HepG2 (cell line): ENCODE measurements around the gene MGARP. TPM values are rescaled to one million over a fixed set of nuclear protein-coding genes. Genes with fewer than 3 reads are reported as not detected.
A peak's percentile ranks its signal among the peaks of the same experiment; 100 is the strongest.

Source experiments
- AHR ChIP-seq: IDR thresholded peaks from 2 replicates; pipeline ENCODE4 v1.6.1; 2018; ENCODE audit warnings: missing genetic modification reagents, missing compliant biosample characterization
- ARNT ChIP-seq: fragments of 450-650 bp; IDR thresholded peaks from 2 replicates; pipeline ENCODE4 v1.6.1; 2017
- HIC2 ChIP-seq: sonication (generic); formaldehyde crosslinking; IDR thresholded peaks from 2 replicates; pipeline ENCODE4 v1.9.0; 2022; ENCODE audit warnings: low read depth, missing genetic modification reagents
- KLF13 ChIP-seq: sonication (generic); formaldehyde crosslinking; IDR thresholded peaks from 2 replicates; pipeline ENCODE4 v1.4.0; 2020; ENCODE audit warnings: mild to moderate bottlenecking, missing genetic modification reagents
- KMT2A ChIP-seq: sonication (generic); formaldehyde crosslinking; IDR thresholded peaks from 2 replicates; pipeline ENCODE4 v1.4.0; 2020; ENCODE audit warnings: missing genetic modification reagents
- MIER3 ChIP-seq: IDR thresholded peaks from 2 replicates; pipeline ENCODE4 v1.6.1; 2016; ENCODE audit warnings: missing compliant biosample characterization, borderline replicate concordance
- NFATC3 ChIP-seq: sonication (generic); formaldehyde crosslinking; IDR thresholded peaks from 2 replicates; pipeline ENCODE4 v1.5.1; 2020; ENCODE audit warnings: mild to moderate bottlenecking, missing genetic modification reagents
- PLRG1 ChIP-seq: fragments of 450-650 bp; conservative IDR thresholded peaks from 2 replicates; pipeline ENCODE4 v1.6.1; 2016
- PRPF4 ChIP-seq: fragments of 200-400 bp; formaldehyde crosslinking; IDR thresholded peaks from 2 replicates; pipeline ENCODE4 v1.6.1; 2016; ENCODE audit warnings: low read length, low read depth; ENCODE audit not compliant: poor library complexity, severe bottlenecking
- SCMH1 ChIP-seq: sonication (generic); formaldehyde crosslinking; IDR thresholded peaks from 2 replicates; pipeline ENCODE4 v1.9.0; 2021; ENCODE audit warnings: missing genetic modification reagents, mild to moderate bottlenecking, borderline replicate concordance
- SMAD9 ChIP-seq: sonication (generic); formaldehyde crosslinking; IDR thresholded peaks from 2 replicates; pipeline ENCODE4 v1.5.1; 2020; ENCODE audit warnings: mild to moderate bottlenecking, missing genetic modification reagents
- TCF12 ChIP-seq, 2 experiments: fragments of 450-650 bp in 1 of 2; sonication (generic) in 1 of 2; formaldehyde crosslinking in 1 of 2; IDR thresholded peaks; 2 replicates each; pipeline versions ENCODE4 v1.6.1 to v1.8.0; 2017 to 2022; ENCODE audit warnings: antibody characterized with exemption in 1 of 2, mild to moderate bottlenecking in 1 of 2, missing genetic modification reagents in 1 of 2, moderate library complexity in 1 of 2
- ZBTB46 ChIP-seq: sonication (generic); formaldehyde crosslinking; IDR thresholded peaks from 2 replicates; pipeline ENCODE4 v1.4.0; 2020; ENCODE audit warnings: mild to moderate bottlenecking, missing genetic modification reagents, borderline replicate concordance
- ZFP36 ChIP-seq: fragments of 150-350 bp; IDR thresholded peaks from 2 replicates; pipeline ENCODE4 v1.6.1; 2018; ENCODE audit warnings: borderline replicate concordance, low read length, low read depth; ENCODE audit not compliant: partially characterized antibody
- ZFP41 ChIP-seq: sonication (generic); formaldehyde crosslinking; IDR thresholded peaks from 2 replicates; pipeline ENCODE4 v1.4.0; 2020; ENCODE audit warnings: mild to moderate bottlenecking, missing genetic modification reagents, borderline replicate concordance
- ZNF225 ChIP-seq: sonication (generic); formaldehyde crosslinking; IDR thresholded peaks from 2 replicates; pipeline ENCODE4 v1.4.0; 2020; ENCODE audit warnings: mild to moderate bottlenecking, missing genetic modification reagents
- ZNF598 ChIP-seq: sonication (generic); formaldehyde crosslinking; IDR thresholded peaks from 2 replicates; pipeline ENCODE4 v1.5.1; 2020; ENCODE audit warnings: mild to moderate bottlenecking, missing genetic modification reagents, borderline replicate concordance
- ZNF709 ChIP-seq: sonication (generic); formaldehyde crosslinking; IDR thresholded peaks from 2 replicates; pipeline ENCODE4 v1.5.0; 2020; ENCODE audit warnings: mild to moderate bottlenecking, missing genetic modification reagents
- ZNF770 ChIP-seq: sonication (generic); formaldehyde crosslinking; IDR thresholded peaks from 2 replicates; pipeline ENCODE4 v1.5.0; 2020; ENCODE audit warnings: mild to moderate bottlenecking, missing genetic modification reagents
- ZNF841 ChIP-seq: sonication (generic); formaldehyde crosslinking; IDR thresholded peaks from 2 replicates; pipeline ENCODE4 v1.8.1; 2023; ENCODE audit warnings: missing genetic modification reagents, borderline replicate concordance
- ZSCAN12 ChIP-seq: sonication (generic); formaldehyde crosslinking; IDR thresholded peaks from 2 replicates; pipeline ENCODE4 v1.9.0; 2021; ENCODE audit warnings: mild to moderate bottlenecking, missing genetic modification reagents
- polyA plus RNA-seq, 8 experiments: library from polyadenylated mRNA; depleted of rRNA in 3 of 8; stranded (reverse) in 7 of 8; unstranded in 1 of 8; fragments of >200 nt; fragmentation: Illumina TruSeq in 4 of 8; extraction: Trizol in 4 of 8; gene quantifications; 2 replicates each; pipeline versions ENCODE4 v1.2.1 to v1.2.3, GENCODE V29; 2011 to 2016; ENCODE audit warnings: low read depth in 4 of 8, missing spikeins in 1 of 8, mixed read lengths in 1 of 8; ENCODE audit not compliant: insufficient read depth in 1 of 8
- total RNA-seq, 5 experiments: library from RNA; depleted of rRNA; stranded (reverse); fragments of >200 nt; fragmentation: Illumina TruSeq; extraction: Trizol; gene quantifications; 2 replicates each; pipeline ENCODE4 v1.2.3, GENCODE V29; 2016; ENCODE audit warnings: low read depth in 1 of 5
- TF ChIP-seq, protein P1 (sequence below): sonication (generic); formaldehyde crosslinking; IDR thresholded peaks from 2 replicates; pipeline ENCODE4 v1.5.1; 2020; ENCODE audit warnings: missing genetic modification reagents, mild to moderate bottlenecking, borderline replicate concordance

Gene MGARP
- total and polyA plus RNA-seq, 2 of the 13 experiments (the other 11 are each of a cell fraction or from before 2014, with no cell fraction given): 0.11 to 0.13 TPM

DNA sequence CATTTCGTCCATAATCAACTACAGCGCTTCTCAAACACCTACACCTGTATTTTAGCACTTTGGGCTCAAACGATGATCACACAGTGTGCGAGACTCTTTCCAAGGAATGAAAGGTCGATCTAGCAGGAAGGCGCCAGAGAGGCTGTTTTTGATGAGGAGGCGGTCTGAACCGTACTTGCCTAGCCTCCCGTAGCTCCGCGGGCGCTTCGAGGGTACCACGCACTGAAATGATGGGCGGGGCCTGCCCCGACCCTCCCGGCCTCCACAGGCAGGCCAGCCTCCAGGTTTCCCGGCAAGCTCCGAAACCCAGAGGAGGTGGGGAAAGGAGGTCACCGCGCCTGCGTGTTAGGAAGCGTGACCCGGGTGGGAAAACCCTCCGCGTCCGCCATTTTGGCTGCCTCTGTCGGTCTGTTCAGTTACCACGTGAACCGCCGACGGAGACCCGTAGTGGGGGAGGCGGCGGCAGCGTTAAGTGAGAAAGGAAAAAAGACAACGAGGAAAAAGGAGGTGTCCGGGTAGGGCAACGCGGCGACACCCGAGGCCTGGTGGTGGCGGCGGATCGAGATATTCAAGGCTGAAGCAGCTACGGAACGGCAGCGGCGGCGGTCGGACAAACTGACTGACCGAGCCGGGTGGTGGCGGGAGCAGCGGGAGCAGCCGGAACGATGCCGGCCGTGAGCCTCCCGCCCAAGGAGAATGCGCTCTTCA is 21.2 kb upstream of the MGARP start, which contains the start of gene NAA15 (continued):
- TF ChIP-seq HIC2 (peak; percentile 66; the same call in 1 of the 2 replicates), PLRG1 (no peak), ARNT (no peak), ZBTB46 (CRISPR knock-in tag) (0 out of 2 replicates have a peak, but pooled peaks have one; percentile 20), SMAD9 (no peak), ZNF770 (CRISPR knock-in tag) (peak; percentile 99), ZNF841 (no peak), MIER3 (peak; percentile 47; the same call in 1 of the 2 replicates), KMT2A (peak; percentile 95), SCMH1 (no peak), ZFP36 (no peak), KLF13 (no peak), ZSCAN12 (CRISPR knock-in tag) (no peak), TCF12 (IDR thresholded peaks at IDR 0.05) (no peak), TCF12 (CRISPR knock-in tag; IDR thresholded peaks at IDR 0.05) (no peak), ZNF598 (0 out of 2 replicates have a peak, but pooled peaks have one; percentile 21), NFATC3 (CRISPR knock-in tag) (no peak; the same call in 1 of the 2 replicates), PRPF4 (no peak), ZNF225 (CRISPR knock-in tag) (no peak), ZFP41 (CRISPR knock-in tag) (peak; percentile 70; the same call in 1 of the 2 replicates), ZNF709 (no peak), AHR (CRISPR knock-in tag) (no peak)
- TF ChIP-seq, protein P1, sequence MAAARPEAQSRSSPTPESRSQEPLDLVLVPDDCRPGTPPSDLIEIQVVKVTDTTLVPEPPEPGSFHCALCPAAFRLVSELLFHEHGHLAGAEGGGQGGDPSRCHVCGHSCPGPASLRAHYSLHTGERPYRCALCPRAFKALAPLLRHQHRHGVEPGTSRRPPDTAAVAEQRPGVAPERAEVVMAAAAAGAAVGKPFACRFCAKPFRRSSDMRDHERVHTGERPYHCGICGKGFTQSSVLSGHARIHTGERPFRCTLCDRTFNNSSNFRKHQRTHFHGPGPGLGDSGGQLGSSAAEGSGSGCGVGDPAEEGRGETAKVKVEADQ (CRISPR knock-in tag): no peak
